HG02610 (cell line): ENCODE results near the gene SENP1.

ENCODE experiments used
- ATAC-seq: cut with Tn5 transposase; IDR thresholded peaks from one replicate; pipeline ENCODE4 v1.9.1; 2021; ENCODE audit warnings: mild to moderate bottlenecking, moderate library complexity; ENCODE audit not compliant: unreplicated experiment

Gene SENP1

GRCh38 chr12:48021485-48022179, 84.2 kb downstream of the SENP1 start:
- no peak for ATAC-seq

DNA sequence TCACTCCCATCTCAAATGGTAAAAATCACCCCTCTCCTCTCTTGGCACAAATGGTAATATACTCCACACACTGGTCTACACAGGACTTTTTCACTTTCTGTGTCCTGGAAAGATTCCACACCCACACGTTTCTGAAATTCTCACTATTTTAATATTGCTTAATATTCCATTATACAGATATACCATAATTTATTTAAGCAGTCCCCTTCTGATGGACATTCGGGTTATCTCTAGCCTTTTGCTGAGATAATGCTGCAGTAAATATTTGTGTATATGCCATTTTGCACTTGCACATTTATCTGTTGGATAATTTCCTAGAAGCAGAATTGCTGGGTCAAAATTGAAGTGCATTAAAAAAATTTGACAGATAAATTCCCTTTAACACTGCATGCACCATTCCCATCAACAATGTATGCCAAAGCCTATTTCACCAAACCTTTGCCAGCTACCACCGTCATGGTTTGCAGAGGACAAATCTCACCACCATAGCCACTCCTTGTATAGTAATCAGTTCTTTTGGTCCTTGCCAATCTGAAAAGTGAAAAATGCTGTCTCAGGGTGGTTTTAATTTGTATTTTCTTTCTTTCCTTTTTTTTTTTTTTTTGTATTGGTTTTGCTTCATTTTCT, 86.1 kb downstream of the SENP1 start:
- no peak for ATAC-seq

DNA sequence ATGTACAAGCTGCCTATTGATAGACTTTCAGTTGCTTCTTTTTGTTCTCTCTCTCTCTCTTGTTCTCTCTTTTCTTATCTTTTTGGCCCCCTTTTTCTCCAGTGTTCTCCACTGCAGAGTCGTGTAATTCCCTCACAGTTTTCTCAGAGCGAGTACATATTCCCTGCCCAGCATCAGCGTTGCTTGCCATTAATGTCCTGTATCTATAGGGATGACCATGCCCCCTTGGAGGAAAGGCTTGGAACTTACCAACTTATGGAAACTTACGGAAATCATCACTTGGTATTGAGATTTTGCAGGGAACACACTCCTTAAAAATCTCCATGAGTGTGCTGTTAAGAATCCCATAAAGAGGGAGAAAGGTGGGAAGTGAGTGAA, 87.3 kb downstream of the SENP1 start:
- ATAC-seq, result no peak

DNA sequence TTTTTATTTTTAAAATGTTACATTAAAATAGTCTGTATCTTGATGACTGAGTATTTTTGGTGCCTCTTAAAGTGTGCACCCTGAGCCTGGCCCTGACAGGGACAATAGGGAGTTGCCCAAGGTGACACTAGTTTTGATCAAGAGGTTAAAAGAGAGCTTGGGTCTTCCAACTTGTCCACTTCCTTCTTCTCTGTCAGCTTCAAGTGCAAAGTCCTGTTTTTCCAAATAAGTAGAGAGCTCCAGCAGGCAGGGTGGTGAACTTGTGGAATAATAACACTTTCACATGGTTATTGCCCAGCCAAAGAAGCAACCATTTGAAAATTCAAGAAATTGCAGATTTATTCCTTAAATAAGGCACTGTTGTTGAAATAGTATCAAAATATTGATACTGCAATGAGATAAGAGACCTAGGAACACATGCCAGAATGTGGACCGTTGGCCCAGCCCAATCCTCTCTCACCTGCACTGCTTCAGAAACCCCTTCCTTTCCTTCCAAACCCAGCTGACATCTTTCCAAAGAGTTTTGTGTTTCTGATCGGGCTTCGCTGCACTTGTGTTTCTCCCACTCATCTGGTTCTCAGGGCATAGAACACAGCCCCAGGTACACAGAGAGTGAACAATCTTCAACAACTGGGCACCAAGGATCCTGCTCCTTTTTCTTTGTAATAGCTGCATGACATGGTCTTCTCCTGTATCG, 87.8 kb downstream of the SENP1 start:
- no peak for ATAC-seq

- ATAC-seq, result no peak
Observed at GRCh38 chr12:48017496-48017895, 88.4 kb downstream of the SENP1 start.

DNA sequence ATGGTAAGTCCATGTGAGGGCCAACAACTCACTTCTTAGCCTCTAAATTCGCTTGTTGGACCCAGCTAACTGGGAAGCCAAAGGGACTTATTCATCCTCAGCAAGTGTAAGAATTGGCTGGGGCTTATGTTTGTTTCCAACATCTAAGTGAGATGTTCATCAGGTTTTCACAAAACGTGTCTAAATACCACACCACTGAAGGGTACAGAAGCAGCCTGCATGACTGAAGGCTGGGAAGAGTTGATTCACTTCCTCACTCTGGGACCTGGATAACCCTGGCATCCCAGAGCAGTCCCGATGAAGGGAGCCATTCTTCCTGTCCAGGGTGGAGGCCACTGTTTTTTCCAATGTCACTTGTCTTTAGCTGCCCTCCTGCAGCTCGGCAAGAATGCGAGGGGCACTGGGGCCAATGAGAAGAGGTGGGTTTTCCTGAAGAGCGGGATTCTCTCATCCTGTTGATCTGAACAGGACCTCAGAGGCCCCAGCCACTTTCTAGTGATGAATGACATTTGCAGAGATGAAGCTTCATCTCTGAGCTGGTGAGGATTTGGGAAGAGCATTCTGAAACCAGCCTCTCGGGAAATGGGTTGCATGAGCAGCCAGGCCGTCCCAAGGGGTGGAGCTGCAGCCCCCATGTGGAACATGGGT, 89.4 kb downstream of the SENP1 start:
- no peak for ATAC-seq

GRCh38 chr12:48015954-48016353, 89.9 kb downstream of the SENP1 start:
- ATAC-seq, result no peak

- ATAC-seq, result no peak
Observed at GRCh38 chr12:48015129-48015528, 90.8 kb downstream of the SENP1 start.

DNA sequence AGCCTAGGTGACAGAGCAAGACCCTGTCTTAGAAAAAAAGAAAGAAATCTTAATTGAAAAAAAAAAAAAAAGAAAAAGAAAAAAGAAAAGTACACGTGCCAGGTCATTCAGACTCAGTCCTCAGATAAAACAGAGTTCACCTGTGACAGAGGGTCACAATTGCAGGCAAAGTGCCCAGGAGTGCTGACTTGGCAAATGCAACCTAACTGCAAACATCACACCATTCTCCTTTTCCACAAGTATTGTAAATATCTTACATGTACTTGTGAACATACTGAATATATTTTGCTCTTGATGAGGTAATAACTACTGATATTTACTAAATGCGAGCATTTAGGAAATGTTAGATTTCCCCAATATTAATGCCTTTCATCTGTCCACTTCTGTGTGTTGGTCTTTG, 92.6 kb downstream of the SENP1 start:
- no peak for ATAC-seq

DNA sequence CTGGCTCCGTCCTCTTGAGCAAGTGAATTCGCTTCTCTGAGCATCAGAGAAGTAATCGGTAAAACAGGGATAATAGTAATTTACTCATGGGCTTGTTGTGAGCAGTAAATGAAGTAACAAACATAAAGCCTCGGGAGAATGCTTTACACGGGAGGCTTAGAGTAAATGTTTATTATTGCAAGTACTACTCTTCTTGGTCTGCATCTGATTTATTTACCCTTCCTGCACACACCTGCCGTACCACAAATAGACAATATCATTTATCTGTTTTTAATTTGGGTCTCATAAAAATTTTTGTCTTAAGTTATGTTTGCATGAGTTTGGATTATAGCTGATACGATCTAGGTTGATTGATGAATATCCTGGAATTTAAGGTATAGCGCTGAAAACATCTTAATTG, 93.8 kb downstream of the SENP1 start:
- no peak for ATAC-seq

DNA sequence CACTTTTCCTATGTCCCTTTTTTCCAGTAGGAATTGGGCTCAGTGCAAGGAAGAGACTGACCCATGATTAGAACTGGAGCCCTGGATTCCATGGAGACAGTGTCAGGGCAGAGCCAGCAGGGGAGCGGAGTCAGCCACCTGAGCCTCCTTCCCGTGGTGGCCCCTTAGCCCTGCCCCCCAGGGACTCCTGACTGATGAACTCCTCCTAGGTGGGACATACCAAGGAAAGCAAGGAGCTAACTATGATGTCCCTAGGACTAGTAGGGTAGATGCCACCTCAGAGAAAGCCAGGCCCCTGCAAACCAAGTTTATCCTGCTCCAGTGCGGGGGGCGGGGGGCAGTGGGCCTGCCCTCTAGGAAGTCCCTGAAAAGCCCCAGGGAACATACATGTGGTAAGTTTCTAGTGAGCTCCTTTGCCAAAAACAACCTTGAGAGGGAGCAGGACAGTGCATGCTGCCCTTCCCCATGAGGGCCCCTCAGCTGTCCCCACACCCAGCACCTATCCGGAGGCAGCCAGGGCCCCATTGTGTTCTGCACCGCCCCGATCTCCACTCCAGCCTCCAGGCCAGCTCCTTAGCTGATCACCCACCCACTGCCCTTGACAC, 95.4 kb downstream of the SENP1 start:
- ATAC-seq, result no peak

- ATAC-seq, result no peak
Observed at GRCh38 chr12:48009471-48009870, 96.4 kb downstream of the SENP1 start.

- ATAC-seq, result no peak
Observed at GRCh38 chr12:48008950-48009349, 96.9 kb downstream of the SENP1 start.

GRCh38 chr12:48008349-48008748, 97.5 kb downstream of the SENP1 start:
- ATAC-seq, result no peak

- no peak for ATAC-seq
Observed at GRCh38 chr12:48007206-48007605, 98.7 kb downstream of the SENP1 start.

DNA sequence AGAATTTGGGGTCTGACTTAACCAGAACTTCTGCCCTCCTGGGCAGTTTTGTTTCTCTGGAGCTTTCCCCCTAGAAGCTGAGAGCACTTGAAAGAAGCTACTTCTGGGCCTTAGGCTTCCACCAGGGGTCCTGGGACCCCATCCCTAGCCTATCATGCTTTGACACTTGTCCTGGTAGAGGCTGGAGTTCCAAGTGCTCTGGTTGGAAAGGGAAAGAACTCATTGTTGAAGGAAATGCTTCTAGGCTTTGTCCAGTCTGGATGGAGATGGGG, 100.2 kb downstream of the SENP1 start:
- no peak for ATAC-seq

DNA sequence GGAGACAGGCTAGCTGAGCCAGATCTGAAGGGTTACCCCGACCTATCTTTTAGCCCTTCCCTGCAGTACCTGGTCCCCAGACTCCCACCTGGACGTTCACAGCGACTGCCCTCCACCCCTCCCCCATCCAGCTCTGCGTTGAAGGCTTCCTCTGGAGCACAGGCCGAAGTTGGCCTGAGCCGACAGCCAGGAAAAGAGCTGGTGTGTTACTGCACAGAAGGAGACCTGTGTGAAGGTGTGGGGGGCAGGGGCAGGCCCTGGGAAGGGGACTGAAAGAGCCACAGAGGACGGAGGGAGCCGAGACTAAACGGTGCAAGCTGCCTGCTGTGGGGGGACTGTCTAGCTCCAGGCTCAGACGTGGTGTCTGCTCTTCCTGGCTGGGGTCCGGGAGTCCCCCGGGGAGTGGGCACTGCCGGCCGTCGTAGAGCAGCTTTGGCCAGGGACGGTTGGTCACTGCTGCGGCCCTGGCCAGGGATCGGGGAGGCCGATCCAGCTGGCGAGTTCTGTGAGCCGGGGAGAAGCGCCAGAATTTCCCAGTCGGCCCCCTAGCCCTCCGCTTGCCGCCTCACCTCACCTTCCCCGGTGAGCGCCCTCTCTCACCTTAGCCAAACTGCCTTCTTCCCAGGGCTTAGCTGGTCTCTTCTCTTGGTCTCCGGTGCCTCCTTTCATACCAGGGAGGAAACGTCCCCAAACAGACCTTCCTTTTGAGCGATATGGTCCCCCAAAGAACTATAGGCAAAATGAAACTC, 100.7 kb downstream of the SENP1 start:
- ATAC-seq, result no peak

GRCh38 chr12:48004053-48004941, 101.6 kb downstream of the SENP1 start, which contains the start of gene COL2A1:
COL2A1 (minus strand) TSS chr12:48004476; CDS start chr12:48004321, 155 bp downstream.
- ATAC-seq, result no peak

DNA sequence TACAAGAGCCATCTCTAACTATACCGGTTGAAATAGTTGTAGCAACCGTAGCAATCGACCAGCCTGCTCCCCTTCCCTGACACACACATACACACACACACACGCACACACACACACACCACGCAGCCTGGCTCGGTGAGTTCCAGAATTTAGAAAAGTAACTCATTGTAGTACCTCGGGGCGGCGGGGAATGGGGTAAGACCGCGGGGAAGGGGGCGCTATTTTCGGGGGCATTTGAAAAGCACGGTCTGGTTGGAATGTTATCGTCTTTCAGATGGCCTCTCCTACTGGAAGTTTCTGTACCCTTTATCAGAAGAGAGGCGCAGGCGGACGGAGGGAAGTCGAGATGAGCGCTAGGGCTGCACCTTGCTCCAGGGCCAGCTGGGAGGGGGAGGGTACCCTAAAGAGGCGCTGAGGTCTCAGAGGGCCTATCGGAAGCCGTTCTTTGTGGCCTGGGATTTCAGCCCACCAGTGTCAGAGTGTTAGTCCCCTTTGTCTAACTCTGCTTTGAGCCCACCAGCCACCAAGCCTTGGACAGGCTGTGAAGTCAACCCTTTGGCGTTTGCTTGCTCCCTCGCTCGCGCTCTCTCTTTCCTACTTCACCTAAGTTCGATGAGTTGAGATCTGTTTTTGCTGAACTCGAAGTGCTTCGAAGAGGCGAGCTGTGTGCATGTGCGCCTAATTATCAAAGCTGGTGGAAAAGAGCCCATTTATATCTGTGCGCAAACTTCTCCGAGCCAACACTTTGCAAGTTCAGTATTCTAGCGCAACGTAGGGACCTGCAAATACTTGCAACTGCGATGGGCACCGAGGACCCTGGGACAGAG, 102.4 kb downstream of the SENP1 start:
- no peak for ATAC-seq
